ENCODE results near the gene JAG1. TPM values are rescaled to one million over a fixed set of nuclear protein-coding genes. Genes with fewer than 3 reads are reported as not detected.

The JAG1 gene
- total RNA-seq, 1 donor from 2014 or later, result 58.4 TPM

- H3K36me3 Mint-ChIP-seq, result peaks cover 58% of the 10 kb centered on the region
- peak overlapping the region; percentile 71 for H3K4me3 Mint-ChIP-seq
- DNase-seq (ENCODE audit: extremely low spot score, unreplicated experiment), result no peak
- no peak for TF ChIP-seq CTCF (conservative IDR thresholded peaks at IDR 0.05)
- no peaks in the 10 kb centered on the region for H3K27me3 Mint-ChIP-seq
- H3K27ac Mint-ChIP-seq, result peak overlapping the region; percentile 70
- peaks cover 64% of the 10 kb centered on the region for H3K4me1 Mint-ChIP-seq (ENCODE audit: unreplicated experiment)
- H3K9me3 Mint-ChIP-seq, result no peaks in the 10 kb centered on the region
Observed at GRCh38 chr20:10666221-10667076, 7.3 kb downstream of the JAG1 start.

- no peaks in the 10 kb centered on the region for H3K9me3 Mint-ChIP-seq
- peak overlapping the region; percentile 70 for H3K27ac Mint-ChIP-seq
- no peak for TF ChIP-seq CTCF (conservative IDR thresholded peaks at IDR 0.05)
- peaks cover 60% of the 10 kb centered on the region for H3K4me1 Mint-ChIP-seq (ENCODE audit: unreplicated experiment)
- no peak for DNase-seq (ENCODE audit: extremely low spot score, unreplicated experiment)
- H3K36me3 Mint-ChIP-seq, result peaks cover 64% of the 10 kb centered on the region
- H3K4me3 Mint-ChIP-seq, result peak overlapping the region; percentile 71
- H3K27me3 Mint-ChIP-seq, result no peaks in the 10 kb centered on the region
Observed at GRCh38 chr20:10665791-10666190, 8.0 kb downstream of the JAG1 start.

- DNase-seq (ENCODE audit: extremely low spot score, unreplicated experiment), result no peak
- peak overlapping the region; percentile 71 for H3K4me3 Mint-ChIP-seq
- peaks cover 60% of the 10 kb centered on the region for H3K4me1 Mint-ChIP-seq (ENCODE audit: unreplicated experiment)
- peak overlapping the region; percentile 70 for H3K27ac Mint-ChIP-seq
- peaks cover 71% of the 10 kb centered on the region for H3K36me3 Mint-ChIP-seq
- no peaks in the 10 kb centered on the region for H3K27me3 Mint-ChIP-seq
- no peak for TF ChIP-seq CTCF (conservative IDR thresholded peaks at IDR 0.05)
- H3K9me3 Mint-ChIP-seq, result no peaks in the 10 kb centered on the region
Observed at GRCh38 chr20:10665027-10665561, 8.7 kb downstream of the JAG1 start.

- no peaks in the 10 kb centered on the region for H3K9me3 Mint-ChIP-seq
- peaks cover 68% of the 10 kb centered on the region for H3K36me3 Mint-ChIP-seq
- no peak for DNase-seq (ENCODE audit: extremely low spot score, unreplicated experiment)
- H3K4me3 Mint-ChIP-seq, result peak overlapping the region; percentile 65
- TF ChIP-seq CTCF (conservative IDR thresholded peaks at IDR 0.05), result no peak
- peaks cover 59% of the 10 kb centered on the region for H3K4me1 Mint-ChIP-seq (ENCODE audit: unreplicated experiment)
- no peaks in the 10 kb centered on the region for H3K27me3 Mint-ChIP-seq
- H3K27ac Mint-ChIP-seq, result peak overlapping the region; percentile 71
Observed at GRCh38 chr20:10663756-10664155, 10.0 kb downstream of the JAG1 start.

- H3K9me3 Mint-ChIP-seq, result no peaks in the 10 kb centered on the region
- DNase-seq (ENCODE audit: extremely low spot score, unreplicated experiment), result no peak
Observed at GRCh38 chr20:10662661-10663458, 10.9 kb downstream of the JAG1 start.

More at GRCh38 chr20:10662661-10663458, 10.9 kb downstream of the JAG1 start:
- Mint-ChIP-seq H3K4me3 (no peak overlapping the region), H3K4me1 (ENCODE audit: unreplicated experiment) (peaks cover 56% of the 10 kb centered on the region), H3K27me3 (no peaks in the 10 kb centered on the region), H3K27ac (no peak overlapping the region), H3K36me3 (peaks cover 70% of the 10 kb centered on the region)
- TF ChIP-seq CTCF (conservative IDR thresholded peaks at IDR 0.05), result no peak
